Muscle of arm (tissue), 12 donors: Measurements from ENCODE around the gene RNF126. TPM values are rescaled to one million over a fixed set of nuclear protein-coding genes. Genes with fewer than 3 reads are reported as not detected.
"Not testable (repeated sequence)": the region's sequence is repeated elsewhere in the genome, so short reads cannot be mapped to it uniquely, and the experiment has no call there.

Experiments
- DNase-seq: peaks from one replicate; pipeline ENCODE4 v3.0.0-alpha.2; 2013
- polyA plus RNA-seq, 12 donors: library from polyadenylated mRNA; unstranded; fragments of 120-200 nt; gene quantifications; one replicate each; pipeline ENCODE4 v1.2.1, GENCODE V29; 2013; ENCODE audit not compliant: insufficient read length in 12 of 12

The RNF126 gene
- polyA plus RNA-seq, 12 donors: 17.8 to 52.8 (median 19.0) TPM; not detected in 1

GRCh38 chr19:633068-633785 lies 29.8 kb downstream of the RNF126 start, which contains the start of gene POLRMT:
TSS of gene POLRMT (minus strand) at chr19:633537. CDS start at chr19:633512, 25 bp downstream.
- DNase-seq: peak; percentile 98

GRCh38 chr19:632579-633067 lies 30.4 kb downstream of the RNF126 start:
- DNase-seq: no peak

- no peak for DNase-seq
Observed at GRCh38 chr19:629961-630714, 32.9 kb downstream of the RNF126 start.

GRCh38 chr19:629515-629914 lies 33.5 kb downstream of the RNF126 start:
- not testable (repeated sequence) for DNase-seq

- DNase-seq: no peak
Observed at GRCh38 chr19:628168-628567, 34.8 kb downstream of the RNF126 start.

- not testable (repeated sequence) for DNase-seq
Observed at GRCh38 chr19:626566-626965, 36.4 kb downstream of the RNF126 start.

- no peak for DNase-seq
Observed at GRCh38 chr19:625257-625656, 37.8 kb downstream of the RNF126 start.

GRCh38 chr19:624433-625109 lies 38.4 kb downstream of the RNF126 start:
- DNase-seq: no peak

GRCh38 chr19:623974-624373 lies 39.0 kb downstream of the RNF126 start:
- no peak for DNase-seq

- no peak for DNase-seq
Observed at GRCh38 chr19:623175-623916, 39.7 kb downstream of the RNF126 start.

GRCh38 chr19:622666-623065 lies 40.3 kb downstream of the RNF126 start:
- DNase-seq: no peak

GRCh38 chr19:621819-622218 lies 41.2 kb downstream of the RNF126 start:
- DNase-seq: no peak

- not testable (repeated sequence) for DNase-seq
Observed at GRCh38 chr19:621191-621590, 41.8 kb downstream of the RNF126 start.

- DNase-seq: no peak
Observed at GRCh38 chr19:620166-620862, 42.7 kb downstream of the RNF126 start.

- DNase-seq: no peak
Observed at GRCh38 chr19:619286-620002, 43.6 kb downstream of the RNF126 start.

- no peak for DNase-seq
Observed at GRCh38 chr19:618674-619285, 44.2 kb downstream of the RNF126 start.

GRCh38 chr19:618247-618619 lies 44.8 kb downstream of the RNF126 start:
- no peak for DNase-seq

GRCh38 chr19:617551-618246 lies 45.3 kb downstream of the RNF126 start:
- no peak for DNase-seq
